G401 (cell line): ENCODE data around the gene GPR25. TPM values are rescaled to one million over a fixed set of nuclear protein-coding genes. Genes with fewer than 3 reads are reported as not detected.

Experiments used
- total RNA-seq: library from RNA; depleted of rRNA; stranded (reverse); fragments of >200 nt; shearing (Covaris generic); gene quantifications from 2 replicates; pipeline ENCODE4 v1.2.3, GENCODE V29; 2014; rRNA removed

The GPR25 gene
- total RNA-seq, 1 experiment from 2014 or later = not detected

Other genes with a start within 250 kb of the GPR25 start
- gene DDX59, start 203.1 kb upstream of the GPR25 start, total RNA-seq = 11.6 and 20.6 TPM in 2 replicates
- gene CAMSAP2, start 134.1 kb upstream of the GPR25 start, total RNA-seq = 11.5 and 14.2 TPM in 2 replicates
- gene INAVA, start 21.9 kb downstream of the GPR25 start, total RNA-seq = 39.3 and 54.7 TPM in 2 replicates
- 2.9 and 4.7 TPM in 2 replicates for gene KIF21B, start 150.7 kb downstream of the GPR25 start, total RNA-seq
- 0.06 TPM in 1 of 2 replicates, not detected in the other for gene CACNA1S, start 239.4 kb downstream of the GPR25 start, total RNA-seq